H1 (cell line): ENCODE results near the gene DNAJC5G.

ENCODE experiments used
- CEBPB ChIP-seq: IDR thresholded peaks from 2 replicates; pipeline ENCODE4 v1.6.1; 2012; ENCODE audit warnings: low read depth, low read length
- EP300 ChIP-seq, 2 experiments: IDR thresholded peaks; 1 replicate in 1 of 2; 2 replicates in 1 of 2; pipeline ENCODE4 v1.6.1; 2011 to 2012; ENCODE audit warnings: low read depth in 2 of 2, low read length in 2 of 2, mild to moderate bottlenecking in 2 of 2, borderline replicate concordance in 1 of 2, inconsistent platforms in 1 of 2, moderate library complexity in 1 of 2
- EZH2 ChIP-seq: fragments of 200-600 bp; sonication (generic); IDR thresholded peaks from 2 replicates; pipeline ENCODE4 v1.7.1; 2012; ENCODE audit warnings: low read depth, mild to moderate bottlenecking, moderate library complexity, low read length, inconsistent platforms; ENCODE audit not compliant: severe bottlenecking
- HDAC6 ChIP-seq: IDR thresholded peaks from one replicate; pipeline ENCODE4 v1.7.1; 2012; ENCODE audit warnings: low read depth, mild to moderate bottlenecking, inconsistent platforms, low read length, moderate library complexity
- RXRA ChIP-seq: IDR thresholded peaks from 2 replicates; pipeline ENCODE4 v1.6.1; 2011; ENCODE audit warnings: low read depth, mild to moderate bottlenecking, low read length, moderate library complexity; ENCODE audit not compliant: insufficient read depth
- SP4 ChIP-seq: IDR thresholded peaks from 2 replicates; pipeline ENCODE4 v1.6.1; 2012; ENCODE audit warnings: low read length, inconsistent platforms
- ZNF274 ChIP-seq: IDR thresholded peaks from 2 replicates; pipeline ENCODE4 v1.7.0; 2012; ENCODE audit warnings: low read length, borderline replicate concordance; ENCODE audit errors: extremely low read depth
- TF ChIP-seq, protein P1 (sequence below): IDR thresholded peaks from 2 replicates; pipeline ENCODE4 v1.6.1; 2011; ENCODE audit warnings: low read depth, mild to moderate bottlenecking, low read length; ENCODE audit not compliant: insufficient read depth
- TF ChIP-seq, protein P2 (sequence below), 3 experiments: IDR thresholded peaks; 1 replicate in 2 of 3; 2 replicates in 1 of 3; pipeline versions ENCODE4 v1.5.1 to v1.6.1; 2011; ENCODE audit warnings: low read length in 3 of 3, mild to moderate bottlenecking in 3 of 3, inconsistent platforms in 2 of 3, low read depth in 1 of 3, moderate library complexity in 1 of 3; ENCODE audit not compliant: insufficient read depth in 1 of 3; ENCODE audit errors: control extremely low read depth in 1 of 3

DNA sequence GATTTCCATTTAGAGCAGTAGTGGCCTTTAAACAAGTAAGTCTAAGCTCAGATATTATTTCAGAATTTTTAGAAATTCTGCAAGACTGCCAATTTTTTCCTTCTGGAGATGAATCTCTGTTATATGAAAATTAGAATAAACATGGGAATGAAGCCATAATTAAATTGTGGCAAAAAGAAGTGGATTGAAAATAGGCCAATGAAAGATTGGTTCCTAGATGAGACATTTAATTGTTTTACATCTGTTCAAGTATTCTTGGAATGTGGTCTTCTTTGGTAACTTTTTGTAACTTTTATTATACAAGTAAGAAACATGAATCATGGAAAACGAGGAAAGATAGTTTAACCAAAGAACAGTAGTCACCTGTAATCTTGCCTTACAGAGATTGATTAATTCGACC is 47.7 kb upstream of the DNAJC5G start:
- TF ChIP-seq EP300 (IDR thresholded peaks at IDR 0.05; ENCODE audit: borderline replicate concordance in 1 of 2, low read depth in 2 of 2, low read length in 2 of 2) (no peak), EZH2 (no peak), HDAC6 (no peak), RXRA (no peak), CEBPB (no peak), SP4 (no peak), ZNF274 (no peak)
- TF ChIP-seq, protein P1, sequence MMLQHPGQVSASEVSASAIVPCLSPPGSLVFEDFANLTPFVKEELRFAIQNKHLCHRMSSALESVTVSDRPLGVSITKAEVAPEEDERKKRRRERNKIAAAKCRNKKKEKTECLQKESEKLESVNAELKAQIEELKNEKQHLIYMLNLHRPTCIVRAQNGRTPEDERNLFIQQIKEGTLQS: no peak
- TF ChIP-seq, protein P2, sequence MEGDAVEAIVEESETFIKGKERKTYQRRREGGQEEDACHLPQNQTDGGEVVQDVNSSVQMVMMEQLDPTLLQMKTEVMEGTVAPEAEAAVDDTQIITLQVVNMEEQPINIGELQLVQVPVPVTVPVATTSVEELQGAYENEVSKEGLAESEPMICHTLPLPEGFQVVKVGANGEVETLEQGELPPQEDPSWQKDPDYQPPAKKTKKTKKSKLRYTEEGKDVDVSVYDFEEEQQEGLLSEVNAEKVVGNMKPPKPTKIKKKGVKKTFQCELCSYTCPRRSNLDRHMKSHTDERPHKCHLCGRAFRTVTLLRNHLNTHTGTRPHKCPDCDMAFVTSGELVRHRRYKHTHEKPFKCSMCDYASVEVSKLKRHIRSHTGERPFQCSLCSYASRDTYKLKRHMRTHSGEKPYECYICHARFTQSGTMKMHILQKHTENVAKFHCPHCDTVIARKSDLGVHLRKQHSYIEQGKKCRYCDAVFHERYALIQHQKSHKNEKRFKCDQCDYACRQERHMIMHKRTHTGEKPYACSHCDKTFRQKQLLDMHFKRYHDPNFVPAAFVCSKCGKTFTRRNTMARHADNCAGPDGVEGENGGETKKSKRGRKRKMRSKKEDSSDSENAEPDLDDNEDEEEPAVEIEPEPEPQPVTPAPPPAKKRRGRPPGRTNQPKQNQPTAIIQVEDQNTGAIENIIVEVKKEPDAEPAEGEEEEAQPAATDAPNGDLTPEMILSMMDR (IDR thresholded peaks at IDR 0.05; ENCODE audit: control extremely low read depth in 1 of 3, insufficient read depth in 1 of 3, low read depth in 1 of 3, low read length in 3 of 3): no peak
